Gastroesophageal sphincter (tissue), 4 donors: ENCODE measurements around the gene MAB21L2. TPM values are rescaled to one million over a fixed set of nuclear protein-coding genes. Genes with fewer than 3 reads are reported as not detected.
"Not testable (repeated sequence)": the region's sequence is repeated elsewhere in the genome, so short reads cannot be mapped to it uniquely, and the experiment has no call there.

Experiments used
- ATAC-seq: fragments of 150-250 bp; one replicate; pipeline ENCODE4 v1.9.1; 2016; ENCODE audit warnings: mild to moderate bottlenecking, moderate library complexity
- H3K27ac ChIP-seq, 4 donors: fragments of 200-600 bp; sonication (generic) in 3 of 4; 1 replicate in 3 of 4; 2 replicates in 1 of 4; pipeline ENCODE4 v1.5.1; 2016 to 2019
- H3K27me3 ChIP-seq: fragments of 200-600 bp; sonication (generic); one replicate; pipeline ENCODE4 v1.5.1; 2019
- H3K36me3 ChIP-seq, 2 donors: fragments of 200-600 bp; sonication (generic); one replicate each; pipeline ENCODE4 v1.5.1; 2019; ENCODE audit warnings: control low read depth in 1 of 2
- H3K4me1 ChIP-seq, 3 donors: fragments of 200-600 bp; sonication (generic); 1 replicate in 2 of 3; 2 replicates in 1 of 3; pipeline ENCODE4 v1.5.1; 2016 to 2019; ENCODE audit warnings: control low read depth in 2 of 3
- H3K4me3 ChIP-seq, 2 donors: fragments of 200-600 bp; sonication (generic); one replicate each; pipeline ENCODE4 v1.5.1; 2019; ENCODE audit warnings: mild to moderate bottlenecking in 1 of 2, moderate library complexity in 1 of 2
- H3K9me3 ChIP-seq, 3 donors: fragments of 200-600 bp; sonication (generic); one replicate each; pipeline ENCODE4 v1.5.1; 2017 to 2019; ENCODE audit warnings: control low read depth in 2 of 3
- EP300 ChIP-seq: sonication (generic); formaldehyde crosslinking; IDR thresholded peaks from one replicate; pipeline ENCODE4 v1.6.1; 2017; ENCODE audit warnings: antibody characterized with exemption, mild to moderate bottlenecking
- POLR2A ChIP-seq, 2 donors: fragments of 450-650 bp; IDR thresholded peaks; one replicate each; pipeline ENCODE4 v1.6.1; 2017; ENCODE audit warnings: antibody characterized with exemption in 2 of 2, mild to moderate bottlenecking in 2 of 2, moderate library complexity in 1 of 2
- POLR2AphosphoS5 ChIP-seq: sonication (generic); formaldehyde crosslinking; IDR thresholded peaks from one replicate; pipeline ENCODE4 v1.6.1; 2017; ENCODE audit warnings: antibody characterized with exemption
- WGBS, 2 donors: methylation state at CpG; one replicate each; pipeline ENCODE4 v1.1.5; 2018; ENCODE audit warnings: low coverage in 1 of 2; 5-methylcytosine and 5-hydroxymethylcytosine counted together
- total RNA-seq, 4 donors: library from RNA; depleted of rRNA; stranded (reverse); fragments of >200 nt; gene quantifications; one replicate each; pipeline ENCODE4 v1.1.0, GENCODE V29; 2016
- TF ChIP-seq, protein P1 (sequence below), 4 experiments: fragments of 200-600 bp in 2 of 4; fragments of 450-650 bp in 2 of 4; sonication (generic) in 1 of 4; IDR thresholded peaks; one replicate each; pipeline ENCODE4 v1.5.1; 2017 to 2019; ENCODE audit warnings: antibody characterized with exemption in 4 of 4, mild to moderate bottlenecking in 2 of 4, moderate library complexity in 2 of 4

Gene MAB21L2
- total RNA-seq: 1 to 10 TPM in 1 of 4 donors, under 1 TPM in 3; 0.31 to 2.6 (median 0.68) TPM

DNA sequence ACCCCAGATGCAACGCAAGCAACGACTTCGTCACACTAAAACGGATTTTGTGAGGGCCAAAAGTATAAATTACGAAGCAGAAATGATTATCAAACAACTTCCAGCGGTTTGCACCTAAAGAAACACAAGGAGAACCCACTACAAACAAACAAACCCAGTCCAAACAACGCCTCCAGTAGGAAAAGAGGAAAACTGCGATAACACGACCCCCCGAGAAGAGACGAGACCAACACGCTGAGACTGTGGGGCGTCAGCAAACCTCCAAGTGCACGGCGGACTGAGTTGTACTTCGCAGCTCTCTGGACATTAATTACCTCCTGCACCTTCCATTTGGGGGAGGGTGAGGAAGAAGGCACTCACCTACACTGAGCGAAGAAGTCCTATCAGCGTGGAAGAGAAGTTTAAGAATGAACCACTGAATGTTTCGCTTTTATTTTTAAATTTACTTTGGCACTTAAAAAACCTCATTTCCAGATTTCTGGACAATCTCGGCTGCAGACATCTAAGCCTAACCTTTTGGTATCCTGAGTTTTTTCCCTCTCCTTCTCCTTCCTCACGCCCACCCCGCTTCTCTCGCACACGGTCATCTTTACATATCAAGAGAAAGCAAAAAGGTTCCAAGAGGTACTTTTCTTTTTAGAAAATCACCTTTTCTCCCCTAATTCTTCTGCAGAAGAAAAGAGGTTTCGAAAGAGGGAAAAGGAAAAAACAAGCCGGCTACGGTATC lies at the start of gene MAB21L2:
Gene MAB21L2, plus strand, starts transcription at position 6 of the 727 bp plus-strand sequence. CDS start 879 bp downstream, outside the sequence.
- H3K27ac ChIP-seq: peak within 1 kb of the TSS in 1 of 4 donors; percentile 18
- H3K36me3 ChIP-seq: peaks cover 0 to 7% of the 10 kb centered on the region in 2 donors
- 56 to 67% methylated on average over 20 to 25 of the region's 27 CpGs for WGBS, 2 donors
- H3K4me3 ChIP-seq: peak within 1 kb of the TSS; percentile 6 to 45
- peaks cover 0 to 9% (median 0%) of the 10 kb centered on the region in 3 donors for H3K9me3 ChIP-seq
- TF ChIP-seq EP300 (no peak), POLR2AphosphoS5 (no peak), POLR2A (IDR thresholded peaks at IDR 0.05) (no peak)
- TF ChIP-seq, protein P1, sequence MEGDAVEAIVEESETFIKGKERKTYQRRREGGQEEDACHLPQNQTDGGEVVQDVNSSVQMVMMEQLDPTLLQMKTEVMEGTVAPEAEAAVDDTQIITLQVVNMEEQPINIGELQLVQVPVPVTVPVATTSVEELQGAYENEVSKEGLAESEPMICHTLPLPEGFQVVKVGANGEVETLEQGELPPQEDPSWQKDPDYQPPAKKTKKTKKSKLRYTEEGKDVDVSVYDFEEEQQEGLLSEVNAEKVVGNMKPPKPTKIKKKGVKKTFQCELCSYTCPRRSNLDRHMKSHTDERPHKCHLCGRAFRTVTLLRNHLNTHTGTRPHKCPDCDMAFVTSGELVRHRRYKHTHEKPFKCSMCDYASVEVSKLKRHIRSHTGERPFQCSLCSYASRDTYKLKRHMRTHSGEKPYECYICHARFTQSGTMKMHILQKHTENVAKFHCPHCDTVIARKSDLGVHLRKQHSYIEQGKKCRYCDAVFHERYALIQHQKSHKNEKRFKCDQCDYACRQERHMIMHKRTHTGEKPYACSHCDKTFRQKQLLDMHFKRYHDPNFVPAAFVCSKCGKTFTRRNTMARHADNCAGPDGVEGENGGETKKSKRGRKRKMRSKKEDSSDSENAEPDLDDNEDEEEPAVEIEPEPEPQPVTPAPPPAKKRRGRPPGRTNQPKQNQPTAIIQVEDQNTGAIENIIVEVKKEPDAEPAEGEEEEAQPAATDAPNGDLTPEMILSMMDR (IDR thresholded peaks at IDR 0.05): no peak
- peaks cover 0 to 11% (median 0%) of the 10 kb centered on the region in 3 donors for H3K4me1 ChIP-seq
- H3K27me3 ChIP-seq: peaks cover 27% of the 10 kb centered on the region
- no peak for ATAC-seq

DNA sequence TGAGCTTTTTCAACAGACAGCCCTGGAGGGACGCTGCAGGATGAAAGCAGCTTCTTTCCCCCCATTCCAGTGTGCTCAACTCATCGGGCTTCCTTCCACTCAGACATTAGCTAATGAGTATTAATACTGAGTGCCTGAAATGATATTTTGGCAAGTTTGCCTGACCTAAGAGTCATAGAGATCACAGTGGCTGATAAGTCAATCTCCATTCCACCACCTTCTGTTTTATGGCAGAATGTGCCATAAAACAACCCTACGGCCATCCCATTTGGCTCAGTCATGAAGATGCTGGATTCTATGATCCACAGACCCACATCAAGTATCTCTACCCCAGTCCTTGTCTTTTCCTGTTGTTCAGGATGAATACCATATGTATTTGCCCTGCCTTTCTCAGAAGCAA lies 48.3 kb upstream of the MAB21L2 start:
- TF ChIP-seq, protein P1 (IDR thresholded peaks at IDR 0.05): no peak
- TF ChIP-seq POLR2A (IDR thresholded peaks at IDR 0.05) (no peak), POLR2AphosphoS5 (no peak), EP300 (no peak)
- no peaks in the 10 kb centered on the region for H3K9me3 ChIP-seq
- no peaks in the 10 kb centered on the region for H3K27me3 ChIP-seq
- ATAC-seq: no peak
- H3K4me1 ChIP-seq: no peaks in the 10 kb centered on the region
- H3K36me3 ChIP-seq: no peaks in the 10 kb centered on the region
- 85 to 89% methylated on average over 1 to 3 of the region's 3 CpGs for WGBS, 2 donors
- H3K4me3 ChIP-seq: no peak overlapping the region
- H3K27ac ChIP-seq: no peak overlapping the region

DNA sequence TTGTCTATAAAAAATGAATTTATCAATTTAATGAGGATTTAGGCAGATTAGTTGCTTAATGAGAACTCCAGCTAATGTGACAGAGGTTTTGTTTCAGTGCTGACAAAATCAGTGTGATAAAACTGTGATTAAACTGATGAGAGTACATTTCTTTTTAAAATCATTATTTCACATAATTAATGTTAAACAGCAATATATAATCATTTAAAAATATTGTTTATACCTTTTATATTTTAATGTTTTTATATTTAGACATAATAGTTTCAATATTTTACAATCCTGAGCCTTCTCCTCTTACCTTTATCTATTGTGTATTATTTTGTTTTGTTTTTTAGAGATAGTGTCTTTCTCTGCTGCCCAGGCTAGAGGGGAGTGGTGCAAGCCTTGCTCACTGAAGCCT lies 47.1 kb upstream of the MAB21L2 start:
- H3K36me3 ChIP-seq: no peaks in the 10 kb centered on the region
- no peaks in the 10 kb centered on the region for H3K4me1 ChIP-seq
- no peak overlapping the region for H3K27ac ChIP-seq
- H3K4me3 ChIP-seq: no peak overlapping the region
- no peak for ATAC-seq
- TF ChIP-seq, protein P1 (IDR thresholded peaks at IDR 0.05): no peak
- TF ChIP-seq EP300 (no peak), POLR2A (IDR thresholded peaks at IDR 0.05) (no peak), POLR2AphosphoS5 (no peak)
- no peaks in the 10 kb centered on the region for H3K9me3 ChIP-seq
- H3K27me3 ChIP-seq: no peaks in the 10 kb centered on the region

DNA sequence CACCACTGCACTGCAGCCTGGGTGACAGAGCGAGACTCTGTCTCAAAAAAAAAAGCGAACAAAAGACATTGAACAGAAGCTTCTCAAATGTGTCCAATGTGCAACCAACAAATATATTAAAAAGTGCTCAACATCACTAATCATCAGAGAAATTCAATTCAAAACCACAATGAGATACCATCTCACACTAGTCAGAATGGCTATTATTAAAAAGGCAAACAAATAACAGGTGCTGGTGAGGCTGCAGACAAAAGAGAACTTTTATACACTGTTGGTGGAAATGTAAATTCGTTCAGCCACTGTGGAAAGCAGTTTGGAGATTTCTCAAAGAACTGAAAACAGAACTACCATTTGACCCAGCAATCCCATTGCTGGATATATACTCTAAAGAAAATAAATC lies 44.0 kb upstream of the MAB21L2 start:
- H3K9me3 ChIP-seq, H3K4me1 ChIP-seq, H3K27ac ChIP-seq, H3K4me3 ChIP-seq, ATAC-seq, H3K27me3 ChIP-seq, H3K36me3 ChIP-seq: not testable (repeated sequence)
- WGBS, 2 donors: 82 to 100% methylated on average over 1 to 3 of the region's 3 CpGs

DNA sequence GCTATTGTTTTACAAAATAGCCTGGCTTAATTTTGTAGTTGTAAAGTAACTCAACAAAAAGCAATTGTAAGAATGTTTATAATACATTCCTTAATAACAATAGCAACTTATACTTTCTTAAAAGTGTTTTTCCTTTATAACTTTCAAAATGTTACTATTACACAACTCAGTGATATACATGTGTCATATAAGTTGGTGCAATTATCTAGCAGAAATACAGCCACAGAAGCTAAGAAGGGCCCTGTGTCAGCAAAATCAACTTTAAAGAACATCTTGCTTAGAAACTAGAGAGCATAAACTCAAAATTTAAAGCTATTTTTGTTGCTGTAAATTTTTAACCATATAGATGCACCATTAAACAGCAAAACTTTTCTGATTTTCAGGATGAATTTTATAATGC lies 41.4 kb upstream of the MAB21L2 start:
- Histone ChIP-seq H3K36me3 (no peaks in the 10 kb centered on the region), H3K27me3 (no peaks in the 10 kb centered on the region), H3K4me1 (no peaks in the 10 kb centered on the region), H3K9me3 (no peaks in the 10 kb centered on the region), H3K4me3 (no peak overlapping the region), H3K27ac (no peak overlapping the region)
- TF ChIP-seq, protein P1 (IDR thresholded peaks at IDR 0.05): no peak
- ATAC-seq: no peak
